HCEC 1CT (cell line): Measurements from ENCODE around the gene SIK3.

Experiments
- DNase-seq: peaks from one replicate; pipeline ENCODE4 v3.0.0-alpha.2; 2017

The SIK3 gene

DNA sequence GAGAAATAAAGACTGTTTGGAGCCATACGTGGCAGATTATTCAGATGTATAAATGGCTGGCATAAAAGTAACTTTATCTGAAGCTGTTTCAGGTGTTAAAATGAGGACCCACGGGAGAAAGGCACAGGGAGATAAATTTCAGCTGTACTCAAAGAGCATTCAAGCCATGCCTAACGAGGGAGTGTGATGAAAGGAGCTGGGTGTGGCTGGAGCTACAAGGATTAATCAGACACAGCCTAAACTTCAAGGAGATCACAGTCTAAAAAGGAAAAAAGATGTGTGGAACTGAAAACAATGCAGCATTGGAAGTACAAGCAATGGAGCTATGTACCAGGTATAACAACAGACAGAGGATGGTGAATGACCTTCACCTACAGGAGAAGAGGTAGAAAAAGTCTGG is 140.0 kb downstream of the SIK3 start:
- peak; percentile 4 for DNase-seq

DNA sequence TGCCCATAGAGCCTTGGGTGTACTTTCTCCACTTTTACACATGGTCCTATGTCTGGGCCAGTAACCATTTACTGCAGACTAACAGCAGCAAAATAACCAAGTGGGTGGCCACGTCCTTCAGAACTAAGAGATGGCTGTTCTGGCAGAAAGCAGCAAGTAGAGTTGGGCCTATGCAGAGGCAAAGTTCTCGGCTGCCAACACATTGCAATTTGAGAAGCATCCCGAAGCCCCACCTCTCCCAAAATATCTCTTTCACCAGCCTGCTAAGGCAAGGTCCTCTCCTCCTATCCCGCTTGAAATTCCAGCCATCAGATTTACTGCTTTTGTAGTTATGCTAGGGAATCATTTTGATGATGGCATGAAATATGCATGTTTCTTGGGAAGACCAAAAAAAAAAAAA is 142.3 kb downstream of the SIK3 start:
- DNase-seq = no peak

DNA sequence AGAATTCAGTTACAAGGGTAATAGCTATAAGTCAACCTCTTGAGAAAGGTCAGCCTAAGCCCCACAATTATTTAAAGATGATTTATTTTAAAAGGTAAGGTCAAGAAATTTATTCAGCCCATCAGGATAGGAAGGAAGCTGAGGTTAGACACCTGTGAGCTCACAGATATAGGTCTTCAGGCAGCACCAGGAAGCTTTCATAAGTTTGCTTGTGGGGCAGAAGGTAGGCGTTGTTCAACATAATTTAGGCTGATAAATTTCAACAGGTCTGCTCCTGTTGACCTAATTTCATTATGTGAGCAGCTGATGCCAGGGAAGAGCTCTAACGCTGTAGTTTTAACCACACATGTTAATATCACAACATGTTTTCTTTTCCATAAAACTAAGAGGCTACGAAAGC is 142.7 kb downstream of the SIK3 start:
- no peak for DNase-seq

DNA sequence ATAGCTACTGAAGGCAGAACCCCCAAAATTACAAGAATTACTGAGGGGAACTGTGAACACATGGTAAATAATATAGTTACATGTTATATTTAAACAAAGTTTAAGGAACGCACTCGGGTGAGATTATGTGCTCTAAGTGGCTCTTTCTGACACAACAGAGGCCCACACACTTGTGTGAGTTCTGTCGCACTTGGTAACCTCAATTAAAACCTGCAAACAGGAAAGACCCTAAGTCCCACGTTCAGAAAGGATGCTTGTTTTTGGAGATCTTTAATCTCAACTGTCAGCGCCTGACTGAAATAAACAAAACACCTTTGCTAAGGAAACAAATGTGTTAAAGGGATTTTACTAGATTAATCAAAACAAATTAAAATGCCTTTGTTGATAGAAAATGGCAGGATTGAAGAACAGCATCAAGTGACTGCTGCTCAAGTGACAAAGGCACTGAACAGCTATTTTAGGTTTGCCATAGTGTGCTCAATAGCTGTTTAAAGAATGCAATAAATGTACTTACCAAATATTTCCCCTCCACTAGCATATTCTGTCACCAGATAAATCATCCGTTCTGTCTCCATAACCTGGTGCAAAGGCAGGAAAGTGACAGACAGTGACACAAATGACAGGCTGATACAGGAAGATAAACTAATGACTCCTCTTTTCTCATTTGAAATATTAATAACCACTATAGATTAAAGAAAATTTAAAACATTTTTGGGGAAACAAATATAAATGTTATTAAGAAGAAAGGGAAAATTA is 144.5 kb downstream of the SIK3 start:
- no peak for DNase-seq

DNA sequence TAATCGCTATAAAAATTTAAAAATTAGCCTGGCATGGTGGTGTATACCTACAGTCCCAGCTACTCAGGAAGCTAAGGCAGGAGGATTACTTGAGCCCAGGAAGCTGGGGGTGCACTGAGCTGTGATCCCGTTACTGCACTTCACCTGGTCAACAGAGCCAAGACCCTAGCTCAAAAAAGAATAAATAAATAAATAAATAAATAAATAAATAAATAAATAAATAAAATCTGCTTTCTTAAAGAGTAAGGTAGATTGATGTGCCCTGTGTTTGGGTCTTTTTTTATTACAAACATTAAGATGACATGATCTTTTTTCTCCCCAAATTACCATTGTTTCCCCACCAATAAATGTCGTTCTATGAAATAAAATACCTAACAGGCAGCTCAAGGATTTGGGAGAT is 146.5 kb downstream of the SIK3 start:
- no peak for DNase-seq

DNA sequence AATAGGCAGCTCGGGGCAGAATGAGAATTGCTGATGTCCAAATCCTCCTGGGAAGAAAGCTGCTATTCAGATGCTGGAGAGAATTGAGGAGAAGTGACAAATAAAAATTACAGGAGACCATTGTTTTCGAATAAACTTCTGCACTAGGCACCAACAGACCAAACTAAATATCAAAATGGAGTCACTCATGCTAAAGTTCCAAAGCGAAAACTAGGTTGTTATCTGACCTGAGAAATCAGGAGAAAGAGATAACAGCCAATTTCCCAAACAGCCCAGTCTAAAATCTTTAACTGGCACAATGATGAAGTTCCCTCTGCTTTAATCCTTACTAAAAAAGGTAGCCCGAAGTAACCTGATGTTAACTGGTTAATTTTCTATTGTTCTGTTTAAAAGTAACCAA is 148.0 kb downstream of the SIK3 start:
- no peak for DNase-seq

DNA sequence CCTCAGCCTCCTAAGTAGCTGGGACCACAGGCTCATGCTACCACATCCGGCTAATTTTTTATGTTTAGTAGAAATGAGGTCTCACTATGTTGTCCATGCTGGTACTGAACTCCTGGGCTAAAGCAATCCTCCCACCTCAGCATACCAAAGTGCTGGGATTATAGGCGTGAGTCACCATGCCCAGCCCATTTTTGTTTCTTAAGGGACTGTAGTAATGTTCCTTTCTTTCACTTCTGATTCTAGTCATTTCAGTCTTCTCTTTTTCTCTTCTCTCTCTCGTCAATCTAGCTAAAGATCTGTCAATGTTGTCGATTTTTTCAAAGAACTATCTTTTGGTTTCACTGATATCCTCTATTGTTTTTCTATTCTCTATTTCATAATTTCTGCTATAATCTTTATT is 149.8 kb downstream of the SIK3 start:
- DNase-seq = no peak

DNA sequence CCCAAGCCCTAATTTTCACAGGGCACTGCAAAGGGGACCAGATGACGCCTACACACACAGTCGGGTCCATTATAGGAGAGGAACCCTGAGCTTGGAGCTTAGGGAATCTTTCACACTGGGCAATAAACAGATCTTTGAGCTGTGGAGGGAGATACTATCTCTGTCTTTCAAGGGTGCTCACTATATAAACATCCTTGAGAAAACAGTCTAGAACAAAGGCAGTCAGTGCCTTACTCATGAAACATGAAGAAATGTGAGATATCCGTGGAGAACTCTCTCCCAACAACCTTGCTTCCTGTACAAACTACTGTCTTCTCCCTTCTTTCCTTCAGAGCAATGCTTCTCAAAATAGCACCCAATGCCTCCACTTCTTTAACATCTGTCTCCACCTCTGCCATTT is 151.8 kb downstream of the SIK3 start:
- DNase-seq = no peak

DNA sequence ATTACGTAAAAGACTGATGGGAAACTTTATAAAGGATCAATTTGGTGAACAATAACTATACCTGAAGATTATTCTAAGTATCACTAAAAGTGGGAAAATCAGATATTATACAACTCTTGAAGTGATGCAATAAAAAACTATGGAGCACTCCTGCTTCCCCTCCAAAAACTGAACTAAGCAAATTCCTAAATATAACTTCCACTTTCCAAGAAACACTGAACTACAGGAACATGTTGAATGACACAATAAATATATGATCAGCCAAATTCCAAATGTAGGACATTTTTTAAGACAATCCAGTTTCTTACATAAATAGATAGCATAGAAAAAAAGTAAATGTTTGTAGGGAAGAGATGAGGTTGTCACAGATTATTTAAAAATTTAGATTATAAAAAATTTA is 158.7 kb downstream of the SIK3 start:
- DNase-seq = no peak

DNA sequence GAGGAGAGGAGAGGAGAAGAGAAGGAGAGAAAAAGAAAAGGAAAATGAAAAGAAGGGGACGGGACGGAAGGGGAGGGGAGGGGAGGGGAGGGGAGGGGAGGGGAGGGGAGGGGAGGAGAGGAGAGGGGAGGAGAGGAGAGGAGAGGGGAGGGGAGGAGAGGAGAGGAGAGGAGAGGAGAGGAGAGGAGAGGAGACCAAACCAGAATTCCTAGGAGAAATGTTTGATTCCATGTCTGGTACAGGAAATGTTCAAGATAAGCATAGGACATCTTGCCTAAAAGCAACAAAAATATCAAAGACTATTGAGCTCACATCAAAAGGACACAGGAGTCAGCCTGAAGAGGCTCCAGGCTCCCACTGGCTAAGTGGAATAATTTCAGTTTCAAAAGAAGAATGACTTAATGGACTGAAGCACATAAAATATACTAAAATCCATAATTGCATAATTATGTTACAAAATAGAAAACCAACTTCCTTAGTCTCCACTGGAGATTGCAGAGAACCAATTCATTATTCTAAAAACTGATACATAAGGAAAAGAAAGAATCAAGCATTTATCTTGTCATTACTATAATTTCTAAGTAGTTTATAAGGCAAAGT is 159.7 kb downstream of the SIK3 start:
- no peak for DNase-seq

DNA sequence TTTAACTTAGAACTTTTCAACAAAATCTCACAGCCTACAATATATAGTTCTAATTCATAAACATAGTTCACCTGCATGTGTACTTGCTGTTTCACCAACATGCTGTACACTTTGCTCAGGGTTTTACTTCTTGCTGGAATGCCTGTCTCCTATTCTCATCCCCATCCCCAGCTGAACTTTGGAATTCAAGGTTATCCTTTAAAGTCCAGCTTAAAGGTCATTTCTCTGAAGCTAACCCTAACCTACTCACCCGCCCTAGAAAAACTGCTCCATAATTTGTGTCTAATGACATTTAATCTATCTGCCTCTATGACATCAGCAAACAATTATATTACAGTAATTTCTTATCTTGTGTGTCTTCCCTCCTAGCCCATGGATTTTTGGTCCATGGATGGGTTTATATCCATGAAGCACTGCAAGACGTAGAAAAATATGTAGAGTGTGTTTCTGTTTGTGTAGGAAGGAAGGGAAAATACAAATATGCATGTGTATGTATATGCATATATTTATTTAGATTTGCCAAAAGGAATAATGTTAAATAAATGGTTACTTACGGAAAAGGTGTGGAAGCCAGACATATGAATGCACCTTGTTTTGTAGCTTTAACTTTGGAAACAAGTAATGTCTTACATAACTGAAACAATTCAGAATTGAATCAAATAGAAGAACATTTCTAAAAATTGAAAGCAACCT is 161.3 kb downstream of the SIK3 start:
- no peak for DNase-seq

DNA sequence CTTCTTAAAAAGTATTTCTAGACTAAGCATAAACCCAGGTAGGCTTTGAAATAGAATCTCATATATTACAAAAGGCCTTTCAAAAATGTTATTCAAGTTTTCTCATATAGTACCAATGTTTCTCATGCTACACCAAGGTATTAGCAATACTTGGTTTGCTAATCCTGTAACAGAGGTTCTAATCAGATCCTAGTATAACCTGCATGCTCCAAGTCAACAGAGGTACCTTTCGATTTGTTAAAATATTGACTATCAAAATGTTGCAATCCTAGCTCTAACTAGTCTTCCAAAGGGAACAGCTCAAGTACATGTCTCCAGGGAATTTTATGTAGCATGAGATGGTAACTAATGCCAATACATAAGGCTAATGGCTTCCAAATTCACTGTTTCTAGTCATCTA is 162.7 kb downstream of the SIK3 start:
- no peak for DNase-seq

DNA sequence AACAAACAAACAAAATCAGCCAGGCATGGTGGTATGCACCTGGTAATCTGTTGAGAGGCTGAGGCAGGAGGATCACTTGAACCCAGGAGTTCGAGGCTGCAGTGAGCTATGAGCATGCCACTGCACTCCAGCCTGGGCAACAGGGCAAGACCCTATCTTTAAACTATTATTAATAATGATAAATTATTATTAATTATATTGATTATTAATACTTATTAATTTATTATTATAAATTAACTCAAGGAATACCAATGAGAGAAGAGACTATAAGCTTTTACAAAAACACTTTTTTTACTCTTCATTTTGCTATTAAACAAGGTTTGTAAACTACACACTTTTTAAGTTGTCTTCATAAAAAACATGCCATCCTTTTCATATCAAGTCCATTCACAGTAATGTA is 163.1 kb downstream of the SIK3 start:
- DNase-seq = no peak

DNA sequence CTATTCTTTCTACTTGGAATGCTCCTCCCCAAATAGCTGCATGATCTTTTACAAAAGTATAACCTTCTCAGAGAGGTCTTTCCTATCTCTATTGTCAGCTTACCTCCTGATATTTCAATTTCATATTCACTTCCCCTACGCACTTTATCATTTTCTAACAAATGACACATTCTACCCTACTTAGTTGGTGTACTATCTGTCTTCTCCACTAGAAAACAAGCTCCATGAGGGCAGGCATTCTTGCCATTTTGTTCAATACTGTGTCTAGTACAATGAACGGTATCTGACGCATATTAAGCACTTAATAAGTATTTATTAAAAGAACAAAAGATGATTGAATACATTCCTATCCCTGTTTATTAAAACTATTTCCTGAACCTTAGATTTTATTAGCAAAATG is 164.3 kb downstream of the SIK3 start:
- DNase-seq = no peak

DNA sequence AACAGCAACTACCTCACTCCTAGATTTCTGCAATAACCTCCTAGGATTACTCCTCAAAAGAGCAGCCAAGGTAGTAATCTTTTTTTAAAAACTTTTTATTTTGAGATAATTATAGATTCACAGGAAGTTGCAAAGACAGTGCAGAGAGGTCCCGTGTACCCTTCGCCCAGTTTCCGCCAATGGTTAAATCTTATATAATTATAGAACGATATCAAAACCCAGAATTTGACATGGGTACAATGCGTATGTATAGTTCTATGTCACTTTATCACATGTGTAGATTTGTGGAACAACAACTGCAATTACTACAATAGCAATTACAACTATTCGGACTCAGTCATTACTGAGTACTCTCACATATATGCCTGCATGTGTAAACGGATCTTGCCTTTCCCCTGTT is 166.0 kb downstream of the SIK3 start:
- no peak for DNase-seq

DNA sequence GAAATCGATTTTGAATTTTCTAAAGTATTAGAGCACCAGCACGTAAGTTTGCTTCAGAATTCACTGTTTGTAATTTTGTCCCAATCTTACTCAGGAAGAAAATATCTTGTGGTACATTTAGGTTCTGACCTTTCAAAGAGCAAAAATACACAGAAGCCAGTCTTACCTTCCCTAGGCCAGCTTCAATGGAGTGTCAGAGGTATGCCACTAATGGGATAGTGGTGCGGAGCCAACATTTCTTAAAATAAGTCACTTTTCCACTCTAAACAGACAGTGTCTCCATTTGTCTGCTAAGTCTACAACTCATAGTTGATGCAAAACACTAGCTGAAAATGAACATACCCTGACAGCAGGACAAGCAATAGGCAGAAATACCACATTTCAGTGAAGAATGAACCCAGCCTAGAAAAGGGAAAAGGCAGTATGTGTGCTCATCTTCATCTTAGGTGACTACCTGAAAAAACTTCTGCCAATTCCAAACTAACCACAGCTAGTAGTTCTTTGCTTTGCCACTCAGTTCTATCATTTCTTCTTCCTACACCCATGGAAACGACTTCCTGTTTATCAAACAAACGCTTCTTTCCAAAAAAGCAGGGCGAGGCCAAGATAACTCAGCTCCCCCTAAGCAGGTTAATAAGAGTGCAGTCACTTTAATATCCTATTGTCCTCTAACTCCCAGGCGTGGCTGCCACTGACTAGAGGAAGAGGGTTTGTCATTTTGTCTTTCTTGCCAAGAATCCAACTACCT is 166.8 kb downstream of the SIK3 start:
- DNase-seq = no peak

DNA sequence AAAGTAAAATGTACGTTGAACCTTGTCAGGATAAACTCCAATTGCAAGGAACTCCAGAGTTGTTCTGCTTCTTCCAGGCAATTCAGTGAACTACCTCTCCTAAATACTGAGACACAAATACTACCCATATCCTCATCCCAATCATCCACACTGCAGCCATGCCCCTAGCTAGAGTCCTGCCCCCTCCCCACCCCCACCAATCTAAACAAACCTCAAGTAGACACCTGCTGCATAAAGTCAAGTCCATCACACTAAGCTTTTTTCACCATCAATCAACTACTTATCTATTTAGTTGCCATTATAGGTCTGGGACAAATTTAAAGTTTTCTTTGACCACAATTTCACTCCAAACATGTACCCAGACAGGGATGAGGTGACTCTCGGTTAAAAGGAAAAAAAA is 167.6 kb downstream of the SIK3 start:
- DNase-seq = no peak

DNA sequence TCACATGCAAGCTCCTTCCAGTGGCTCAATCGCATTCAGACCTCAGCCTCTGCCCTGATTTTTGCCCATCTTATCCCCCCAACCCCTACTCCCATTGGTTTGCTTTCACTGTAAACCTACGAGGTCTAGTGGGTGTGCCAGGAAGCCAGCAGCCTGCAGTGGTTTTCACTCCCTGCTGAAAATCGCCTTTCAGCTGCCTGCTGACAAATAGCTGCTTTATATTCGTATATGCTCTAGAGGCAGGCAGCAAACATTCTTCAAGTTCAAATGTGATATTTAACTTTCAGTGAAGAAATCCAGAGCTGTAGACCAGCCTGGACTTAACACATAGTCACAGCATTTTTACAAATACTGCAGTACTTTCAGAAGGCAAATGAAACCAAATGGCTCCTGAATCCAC is 168.1 kb downstream of the SIK3 start:
- DNase-seq = peak; percentile 19

DNA sequence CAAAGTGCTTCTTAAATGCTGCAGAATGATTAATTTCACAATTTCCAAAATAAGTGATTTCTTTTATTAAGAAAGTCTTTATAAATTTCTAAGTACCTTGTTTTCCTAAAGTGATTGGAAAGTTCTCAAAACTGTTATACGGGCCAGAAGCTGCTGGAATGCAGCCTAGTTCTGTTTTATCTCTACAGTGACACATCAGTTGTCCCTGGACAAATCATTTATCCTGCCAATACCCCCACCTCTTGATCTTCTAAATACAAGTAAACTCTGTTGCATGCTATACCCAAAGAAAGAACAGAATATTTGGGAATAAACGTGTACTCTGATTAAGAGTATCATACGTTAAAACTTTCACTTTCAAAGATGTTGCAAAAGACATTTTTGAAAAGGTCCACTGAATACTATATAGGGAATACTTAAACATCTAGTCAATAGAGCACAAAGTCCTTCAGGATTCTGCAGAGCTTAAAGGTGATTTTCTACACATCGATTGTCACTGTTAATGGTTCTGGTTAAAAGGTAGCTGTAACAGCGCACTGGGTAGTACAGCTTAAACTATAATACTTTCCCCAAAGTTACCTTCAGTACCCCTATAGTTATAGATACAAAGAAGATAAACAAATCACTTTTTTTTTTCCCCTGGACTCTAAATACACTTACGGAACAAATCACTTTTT is 168.7 kb downstream of the SIK3 start:
- DNase-seq = no peak

DNA sequence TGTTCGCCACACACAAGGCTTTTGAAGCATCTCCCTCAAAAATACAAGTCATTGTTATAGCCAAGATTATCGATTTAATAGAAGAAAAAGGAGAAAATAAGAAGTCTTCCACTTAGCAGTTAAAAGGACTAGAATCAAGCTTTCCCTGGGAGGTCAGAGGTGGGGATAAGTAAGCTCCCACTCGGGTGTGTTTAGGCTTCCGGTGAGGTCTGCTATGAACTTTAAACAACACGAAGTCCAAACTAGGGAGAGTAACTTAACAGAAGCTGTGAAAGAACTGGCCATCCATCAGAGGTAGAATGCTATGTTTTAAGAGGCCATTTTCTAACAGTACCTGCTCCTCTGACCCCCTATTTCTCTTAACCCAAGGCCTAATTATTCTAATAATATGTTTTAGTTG is 169.4 kb downstream of the SIK3 start:
- DNase-seq = no peak

DNA sequence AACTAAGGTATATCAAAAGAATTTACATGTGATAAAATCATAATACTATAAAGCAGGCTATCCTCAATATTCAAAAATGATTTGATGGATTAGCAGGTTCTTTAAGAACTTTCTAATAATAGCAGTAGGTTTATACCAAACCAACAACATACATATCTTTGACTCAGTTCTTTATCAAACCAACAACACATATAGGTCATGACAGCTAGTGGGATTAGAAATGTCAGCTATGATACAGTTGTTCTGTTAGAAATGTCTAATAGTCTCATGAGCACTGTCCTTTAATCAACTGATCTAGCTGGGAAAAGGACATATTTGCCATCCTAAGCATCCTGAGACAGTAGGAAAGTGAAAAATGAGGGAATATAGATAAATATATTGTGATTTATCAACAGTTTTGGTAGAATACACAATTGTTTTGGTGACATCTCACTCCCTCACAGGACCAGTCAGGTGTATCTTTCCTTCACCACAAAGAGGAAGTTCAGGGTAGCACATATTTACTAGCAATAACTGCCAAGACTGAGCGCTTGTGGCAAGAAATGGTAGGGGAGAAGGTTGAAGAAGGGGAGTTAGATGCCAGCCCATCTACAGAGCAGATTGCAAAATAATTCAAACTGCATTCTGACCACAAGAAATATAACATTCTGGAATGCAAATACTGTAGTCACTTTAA is 170.0 kb downstream of the SIK3 start:
- no peak for DNase-seq

DNA sequence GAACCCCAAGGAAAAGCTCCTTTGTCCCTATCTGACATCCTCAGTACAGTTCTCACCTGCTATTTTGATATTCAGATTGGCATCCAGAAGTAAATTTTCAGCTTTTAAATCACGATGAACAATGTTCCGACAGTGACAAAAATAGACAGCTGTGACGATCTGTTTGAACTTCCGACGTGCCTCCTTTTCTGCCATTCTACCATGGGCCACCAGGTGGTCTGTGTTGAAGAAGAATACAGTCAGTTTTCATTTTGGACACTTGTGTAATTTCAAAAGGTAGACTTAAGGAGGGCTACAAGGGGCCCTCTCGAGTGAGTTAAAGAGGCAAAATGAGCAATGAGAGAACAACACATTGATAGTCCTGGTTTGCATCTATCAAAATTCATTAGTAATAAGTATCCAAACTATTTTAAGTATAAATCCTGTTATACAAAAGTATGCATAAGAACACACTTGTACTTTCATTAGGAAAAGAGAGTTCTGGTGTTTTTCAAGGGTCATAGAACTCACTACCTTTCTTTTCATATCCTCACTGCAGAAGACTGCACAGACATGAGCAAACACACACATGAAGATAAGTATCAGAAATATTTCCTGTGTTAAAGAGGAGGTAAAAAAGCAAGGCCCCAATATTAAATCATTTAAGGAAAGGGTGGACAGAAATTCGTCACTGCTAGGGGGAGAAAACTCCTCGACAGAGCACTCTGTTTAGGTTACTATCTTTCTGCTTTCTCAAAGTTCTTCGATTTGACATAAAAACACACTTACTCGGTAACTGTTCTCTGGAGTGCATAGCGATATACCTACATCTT is 170.9 kb downstream of the SIK3 start:
- no peak for DNase-seq
